Tibial artery (tissue), 4 donors: ENCODE data around the gene BTG4.

Source experiments
- DNase-seq, 2 donors: peaks; one replicate each; pipeline ENCODE4 v3.0.0-alpha.2; 2019
- H3K27ac ChIP-seq, 2 donors: fragments of 200-600 bp; sonication (generic) in 1 of 2; 1 replicate in 1 of 2; 2 replicates in 1 of 2; pipeline ENCODE4 v1.5.1; 2018 to 2019; ENCODE audit warnings: mild to moderate bottlenecking in 1 of 2
- H3K27me3 ChIP-seq, 2 donors: fragments of 200-600 bp; sonication (generic) in 1 of 2; one replicate each; pipeline versions ENCODE4 v1.5.1 to v1.6.0; 2016 to 2019
- H3K36me3 ChIP-seq, 3 donors: fragments of 200-600 bp; sonication (generic) in 2 of 3; one replicate each; pipeline ENCODE4 v1.5.1; 2016 to 2019; ENCODE audit warnings: mild to moderate bottlenecking in 2 of 3
- H3K4me1 ChIP-seq, 4 donors: fragments of 200-600 bp; sonication (generic) in 2 of 4; 1 replicate in 3 of 4; 2 replicates in 1 of 4; pipeline ENCODE4 v1.5.1; 2016 to 2019
- H3K4me3 ChIP-seq, 2 donors: fragments of 200-600 bp; sonication (generic) in 1 of 2; 1 replicate in 1 of 2; 2 replicates in 1 of 2; pipeline ENCODE4 v1.5.1; 2018 to 2019; ENCODE audit warnings: mild to moderate bottlenecking in 2 of 2
- H3K9me3 ChIP-seq, 3 donors: fragments of 200-600 bp; sonication (generic) in 1 of 3; one replicate each; pipeline ENCODE4 v1.5.1; 2016 to 2019
- intact Hi-C: fragments of 100-400 bp; cut with DNase I; formaldehyde crosslinking; loops from one replicate; pipeline ENCODE4 v1.15.0; 2023; ENCODE audit warnings: low total_unique reads
- TF ChIP-seq, protein P1 (sequence below), 2 experiments: fragments of 200-600 bp in 1 of 2; fragments of 450-650 bp in 1 of 2; IDR thresholded peaks; one replicate each; pipeline ENCODE4 v1.5.1; 2017 to 2019; ENCODE audit warnings: antibody characterized with exemption in 2 of 2, mild to moderate bottlenecking in 1 of 2, moderate library complexity in 1 of 2

BTG4 gene

DNA sequence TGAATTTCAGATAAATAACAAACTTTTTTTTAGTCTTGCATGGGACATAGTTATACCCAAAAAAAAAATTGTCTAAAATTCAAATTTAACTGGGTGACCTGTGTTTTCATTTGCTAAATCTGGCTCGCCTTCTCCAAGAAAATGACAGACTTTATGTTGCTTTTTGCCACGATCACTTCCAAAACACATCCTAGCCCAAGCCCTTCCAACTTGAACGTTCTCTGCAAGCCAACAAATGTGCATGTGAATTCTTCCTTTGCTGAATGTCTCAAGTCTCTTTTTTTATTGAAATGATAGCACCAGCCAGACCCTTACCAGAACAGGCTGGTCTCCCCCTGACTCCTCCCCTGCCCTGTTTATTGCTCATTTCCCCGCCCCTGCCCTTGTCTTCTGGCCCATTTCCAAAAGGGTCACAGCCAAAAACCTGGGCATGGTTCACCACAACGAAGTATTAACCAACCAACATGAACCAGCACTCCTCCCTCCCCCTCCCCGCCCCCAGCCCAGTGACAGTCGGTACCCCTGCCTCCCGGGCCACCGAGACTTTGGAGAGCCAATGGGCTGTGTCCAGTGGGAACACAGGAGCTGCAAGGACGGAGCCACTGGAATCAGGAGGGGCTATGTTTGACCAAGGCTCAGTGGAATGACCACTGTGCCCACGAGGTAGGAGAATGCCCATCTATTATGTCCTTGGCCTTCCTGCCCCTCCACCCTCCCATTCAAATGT is 63.2 kb downstream of the BTG4 start:
- Histone ChIP-seq H3K4me3 (no peak overlapping the region), H3K4me1 (no peaks in the 10 kb centered on the region), H3K36me3 (no peaks in the 10 kb centered on the region), H3K27ac (no peak overlapping the region), H3K9me3 (no peaks in the 10 kb centered on the region), H3K27me3 (peaks cover 0 to 4% of the 10 kb centered on the region in 2 donors)
- TF ChIP-seq, protein P1, sequence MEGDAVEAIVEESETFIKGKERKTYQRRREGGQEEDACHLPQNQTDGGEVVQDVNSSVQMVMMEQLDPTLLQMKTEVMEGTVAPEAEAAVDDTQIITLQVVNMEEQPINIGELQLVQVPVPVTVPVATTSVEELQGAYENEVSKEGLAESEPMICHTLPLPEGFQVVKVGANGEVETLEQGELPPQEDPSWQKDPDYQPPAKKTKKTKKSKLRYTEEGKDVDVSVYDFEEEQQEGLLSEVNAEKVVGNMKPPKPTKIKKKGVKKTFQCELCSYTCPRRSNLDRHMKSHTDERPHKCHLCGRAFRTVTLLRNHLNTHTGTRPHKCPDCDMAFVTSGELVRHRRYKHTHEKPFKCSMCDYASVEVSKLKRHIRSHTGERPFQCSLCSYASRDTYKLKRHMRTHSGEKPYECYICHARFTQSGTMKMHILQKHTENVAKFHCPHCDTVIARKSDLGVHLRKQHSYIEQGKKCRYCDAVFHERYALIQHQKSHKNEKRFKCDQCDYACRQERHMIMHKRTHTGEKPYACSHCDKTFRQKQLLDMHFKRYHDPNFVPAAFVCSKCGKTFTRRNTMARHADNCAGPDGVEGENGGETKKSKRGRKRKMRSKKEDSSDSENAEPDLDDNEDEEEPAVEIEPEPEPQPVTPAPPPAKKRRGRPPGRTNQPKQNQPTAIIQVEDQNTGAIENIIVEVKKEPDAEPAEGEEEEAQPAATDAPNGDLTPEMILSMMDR (IDR thresholded peaks at IDR 0.05) = no peak
- no peak for DNase-seq
- intact Hi-C loops = loop anchor here (5.0 kb wide), 1 partner anchor 167 kb away; no protein-coding TSS in a partner anchor

DNA sequence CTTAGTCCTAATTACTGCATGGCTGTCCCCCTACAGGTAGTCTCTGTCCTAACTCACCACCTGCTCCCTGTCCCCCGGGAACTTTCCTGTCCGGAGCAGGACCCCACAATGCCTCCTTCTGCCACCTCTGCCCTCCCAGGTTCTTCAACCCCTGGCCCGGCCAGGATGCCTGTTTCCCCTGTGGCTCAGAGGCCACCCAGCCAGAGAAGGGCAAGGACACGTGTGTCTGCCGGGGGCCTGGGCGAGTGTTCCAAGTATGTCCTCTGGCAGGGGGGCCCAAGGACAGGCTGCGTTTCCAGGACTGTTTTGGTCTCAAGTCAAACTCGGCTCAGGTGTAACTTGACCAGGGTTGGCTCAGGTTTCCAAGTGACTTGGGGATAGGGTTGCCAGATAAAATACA is 63.8 kb downstream of the BTG4 start:
- no peak for DNase-seq
- intact Hi-C loops = loop anchor here (5.0 kb wide), 1 partner anchor 166 kb away; no protein-coding TSS in a partner anchor
- Histone ChIP-seq H3K27ac (no peak overlapping the region), H3K4me3 (no peak overlapping the region), H3K4me1 (no peaks in the 10 kb centered on the region), H3K27me3 (peaks cover 0 to 4% of the 10 kb centered on the region in 2 donors), H3K36me3 (no peaks in the 10 kb centered on the region), H3K9me3 (no peaks in the 10 kb centered on the region)
- TF ChIP-seq, protein P1 (IDR thresholded peaks at IDR 0.05) = no peak

DNA sequence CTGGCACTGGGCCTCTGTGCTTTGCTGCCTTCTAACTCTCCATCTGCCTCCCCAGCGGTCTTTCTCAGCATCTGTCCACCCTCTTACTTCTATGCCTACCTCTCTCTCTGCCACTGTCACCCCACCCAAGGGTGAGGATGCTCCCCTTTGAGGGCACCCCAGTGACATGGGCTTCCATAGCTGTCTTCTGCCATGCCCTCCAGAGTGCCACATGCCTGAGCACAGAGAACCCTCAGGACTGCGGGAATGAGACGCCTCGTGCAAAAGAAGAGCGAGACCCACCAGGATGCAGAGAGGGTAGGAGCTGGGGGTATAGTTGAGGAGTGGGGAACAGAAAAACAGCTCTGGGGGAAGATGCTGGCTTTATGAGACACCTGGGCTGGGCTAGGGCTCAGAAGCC is 64.3 kb downstream of the BTG4 start:
- Histone ChIP-seq H3K27ac (no peak overlapping the region), H3K4me3 (no peak overlapping the region), H3K36me3 (no peaks in the 10 kb centered on the region), H3K9me3 (no peaks in the 10 kb centered on the region), H3K27me3 (peaks cover 0 to 4% of the 10 kb centered on the region in 2 donors), H3K4me1 (no peaks in the 10 kb centered on the region)
- intact Hi-C loops = loop anchor here (5.0 kb wide), 1 partner anchor 166 kb away; no protein-coding TSS in a partner anchor
- DNase-seq = no peak
- TF ChIP-seq, protein P1 (IDR thresholded peaks at IDR 0.05) = no peak

DNA sequence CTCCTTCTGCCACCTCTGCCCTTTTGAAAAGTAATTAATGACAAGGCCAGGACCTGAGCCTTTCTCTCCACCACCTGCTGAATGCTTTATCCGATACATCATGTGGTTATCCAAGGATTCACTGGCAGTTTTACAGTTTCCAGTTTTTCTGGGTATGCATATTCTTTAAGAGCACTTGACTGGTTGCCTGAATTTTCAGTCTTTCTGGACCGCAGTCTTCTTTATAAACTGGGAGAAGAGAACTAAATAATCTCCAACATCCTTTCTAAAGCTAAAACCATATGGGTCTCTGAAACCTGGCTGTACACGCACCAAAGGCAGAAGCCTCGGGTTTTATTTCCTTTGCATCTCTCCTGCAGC is 65.1 kb downstream of the BTG4 start:
- Histone ChIP-seq H3K4me1 (no peaks in the 10 kb centered on the region), H3K27ac (no peak overlapping the region), H3K9me3 (no peaks in the 10 kb centered on the region), H3K36me3 (no peaks in the 10 kb centered on the region), H3K27me3 (peaks cover 0 to 4% of the 10 kb centered on the region in 2 donors), H3K4me3 (no peak overlapping the region)
- intact Hi-C loops = loop anchor here (5.0 kb wide), 1 partner anchor 165 kb away; no protein-coding TSS in a partner anchor
- DNase-seq = no peak
- TF ChIP-seq, protein P1 (IDR thresholded peaks at IDR 0.05) = no peak

DNA sequence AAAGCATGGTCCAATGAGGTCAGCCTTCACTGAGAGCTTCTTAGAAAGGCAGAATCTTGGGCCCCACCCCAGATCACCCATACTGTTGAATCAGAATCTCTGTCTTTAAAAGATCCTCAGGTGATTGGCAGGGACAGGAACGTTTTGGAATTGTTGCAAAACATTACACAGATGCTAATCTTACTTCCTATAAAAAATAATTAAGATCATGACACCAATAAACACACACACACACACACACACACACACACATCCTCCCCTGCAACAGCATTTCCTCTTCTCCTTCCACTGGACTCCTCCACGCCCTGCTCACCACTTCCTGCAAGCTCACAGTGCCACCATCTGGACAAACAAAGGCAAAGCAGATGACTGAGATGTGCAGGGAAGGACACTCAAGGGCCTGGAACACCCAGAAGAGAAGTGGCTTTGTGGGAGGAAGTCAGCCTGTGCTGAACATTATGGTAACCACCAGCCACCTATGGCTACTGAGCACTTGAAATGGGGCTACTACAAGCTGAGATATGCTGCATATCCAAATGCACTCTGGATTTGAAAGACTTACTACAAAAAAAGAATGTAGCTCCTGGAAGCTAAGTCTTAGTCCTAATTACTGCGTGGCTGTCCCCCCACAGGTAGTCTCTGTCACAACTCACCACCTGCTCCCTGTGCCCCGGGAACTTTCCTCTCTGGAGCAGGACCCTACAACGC is 65.6 kb downstream of the BTG4 start:
- no peaks in the 10 kb centered on the region for H3K4me1 ChIP-seq
- TF ChIP-seq, protein P1 (IDR thresholded peaks at IDR 0.05) = peak; percentile 65 to 84
- no peak overlapping the region for H3K27ac ChIP-seq
- intact Hi-C loops = loop anchor here (5.0 kb wide), 1 partner anchor 164 kb away; no protein-coding TSS in a partner anchor
- no peak overlapping the region for H3K4me3 ChIP-seq
- peak; percentile 77 to 84 for DNase-seq
- H3K36me3 ChIP-seq = no peaks in the 10 kb centered on the region
- H3K27me3 ChIP-seq = peaks cover 0 to 4% of the 10 kb centered on the region in 2 donors
- H3K9me3 ChIP-seq = no peaks in the 10 kb centered on the region
